Thyroid gland (tissue), 4 donors: ENCODE measurements around the gene CEACAM20. TPM values are rescaled to one million over a fixed set of nuclear protein-coding genes. Genes with fewer than 3 reads are reported as not detected.

Experiments used
- DNase-seq, 2 donors: peaks; one replicate each; pipeline ENCODE4 v3.0.0-alpha.2; 2019
- H3K27ac ChIP-seq, 3 donors: fragments of 200-600 bp; sonication (generic); 1 replicate in 2 of 3; 2 replicates in 1 of 3; pipeline ENCODE4 v1.5.1; 2016 to 2019; ENCODE audit warnings: mild to moderate bottlenecking in 1 of 3, moderate library complexity in 1 of 3
- H3K27me3 ChIP-seq: fragments of 200-600 bp; sonication (generic); one replicate; pipeline ENCODE4 v1.5.1; 2019
- H3K36me3 ChIP-seq, 2 donors: fragments of 200-600 bp; sonication (generic); one replicate each; pipeline ENCODE4 v1.5.1; 2016 to 2019
- H3K4me1 ChIP-seq, 2 donors: fragments of 200-600 bp; sonication (generic); one replicate each; pipeline ENCODE4 v1.5.1; 2017 to 2019
- H3K4me3 ChIP-seq, 3 donors: fragments of 200-600 bp; sonication (generic); replicated peaks in 1 of 3; 1 replicate in 2 of 3; 2 replicates in 1 of 3; pipeline ENCODE4 v1.5.1; 2016; ENCODE audit warnings: mild to moderate bottlenecking in 1 of 3
- H3K9me3 ChIP-seq: fragments of 200-600 bp; sonication (generic); one replicate; pipeline ENCODE4 v1.5.1; 2017
- CTCF ChIP-seq, 6 experiments: fragments of 200-600 bp in 3 of 6; fragments of 450-650 bp in 3 of 6; sonication (generic) in 3 of 6; IDR thresholded peaks; one replicate each; pipeline ENCODE4 v1.5.1; 2016 to 2019; ENCODE audit warnings: antibody characterized with exemption in 6 of 6, mild to moderate bottlenecking in 2 of 6, inconsistent platforms in 1 of 6, moderate library complexity in 1 of 6
- POLR2A ChIP-seq, 2 donors: fragments of 450-650 bp; IDR thresholded peaks; one replicate each; pipeline ENCODE4 v1.6.1; 2017; ENCODE audit warnings: antibody characterized with exemption in 2 of 2, mild to moderate bottlenecking in 2 of 2, moderate library complexity in 1 of 2
- WGBS, 2 donors: methylation state at CpG; one replicate each; pipeline ENCODE4 v1.1.5; 2017; 5-methylcytosine and 5-hydroxymethylcytosine counted together
- intact Hi-C: fragments of 100-400 bp; cut with DNase I; formaldehyde crosslinking; loops from one replicate; pipeline ENCODE4 v1.15.1; 2023
- total RNA-seq, 4 donors: library from RNA; depleted of rRNA; stranded (reverse); fragments of >200 nt; gene quantifications; one replicate each; pipeline ENCODE4 v1.2.3, GENCODE V29; 2016

CEACAM20 gene
- total RNA-seq, 4 donors from 2014 or later: not detected

- Histone ChIP-seq H3K9me3 (no peaks in the 10 kb centered on the region), H3K4me3 (no peak overlapping the region), H3K27ac (no peak overlapping the region), H3K4me1 (no peaks in the 10 kb centered on the region), H3K27me3 (no peaks in the 10 kb centered on the region), H3K36me3 (no peaks in the 10 kb centered on the region)
- TF ChIP-seq CTCF (IDR thresholded peaks at IDR 0.05): no peak
- TF ChIP-seq POLR2A (IDR thresholded peaks at IDR 0.05): no peak
- no peak for DNase-seq
- intact Hi-C loops: no loop called here
- 28 to 47% methylated on average over 4 of the region's 4 CpGs for WGBS, 2 donors
These were observed 3.6 kb downstream of the CEACAM20 start for GRCh38 chr19:44525721-44526430.

- no peaks in the 10 kb centered on the region for H3K4me1 ChIP-seq
- H3K36me3 ChIP-seq: no peaks in the 10 kb centered on the region
- no peak for DNase-seq
- no peak overlapping the region for H3K4me3 ChIP-seq
- no peak for TF ChIP-seq POLR2A (IDR thresholded peaks at IDR 0.05)
- TF ChIP-seq CTCF (IDR thresholded peaks at IDR 0.05): no peak
- H3K27ac ChIP-seq: no peak overlapping the region
- no peaks in the 10 kb centered on the region for H3K9me3 ChIP-seq
- 81 to 96% methylated on average over 2 of the region's 2 CpGs for WGBS, 2 donors
- no peaks in the 10 kb centered on the region for H3K27me3 ChIP-seq
- intact Hi-C loops: no loop called here
These were observed 8.1 kb downstream of the CEACAM20 start for GRCh38 chr19:44521370-44521769.

GRCh38 chr19:44517146-44517545 lies 12.3 kb downstream of the CEACAM20 start:
- Histone ChIP-seq H3K4me1 (no peaks in the 10 kb centered on the region), H3K27me3 (no peaks in the 10 kb centered on the region), H3K9me3 (no peaks in the 10 kb centered on the region), H3K4me3 (no peak overlapping the region), H3K27ac (no peak overlapping the region), H3K36me3 (no peaks in the 10 kb centered on the region)
- 50 to 55% methylated on average over 6 to 7 of the region's 7 CpGs for WGBS, 2 donors
- no peak for DNase-seq
- TF ChIP-seq POLR2A (IDR thresholded peaks at IDR 0.05) (no peak), CTCF (IDR thresholded peaks at IDR 0.05) (no peak)
- intact Hi-C loops: no loop called here

GRCh38 chr19:44515907-44516306 lies 13.6 kb downstream of the CEACAM20 start:
- Histone ChIP-seq H3K9me3 (no peaks in the 10 kb centered on the region), H3K36me3 (no peaks in the 10 kb centered on the region), H3K27ac (no peak overlapping the region), H3K27me3 (no peaks in the 10 kb centered on the region), H3K4me3 (no peak overlapping the region), H3K4me1 (no peaks in the 10 kb centered on the region)
- DNase-seq: no peak
- no peak for TF ChIP-seq CTCF (IDR thresholded peaks at IDR 0.05)
- TF ChIP-seq POLR2A (IDR thresholded peaks at IDR 0.05): no peak
- whole genome bisulfite sequencing, 2 donors: 90 to 92% methylated on average over 1 of the region's 1 CpG
- intact Hi-C loops: no loop called here

GRCh38 chr19:44515031-44515430 lies 14.4 kb downstream of the CEACAM20 start:
- Histone ChIP-seq H3K9me3 (no peaks in the 10 kb centered on the region), H3K27ac (no peak overlapping the region), H3K4me1 (no peaks in the 10 kb centered on the region), H3K36me3 (no peaks in the 10 kb centered on the region), H3K4me3 (no peak overlapping the region), H3K27me3 (no peaks in the 10 kb centered on the region)
- WGBS, 2 donors: 75 to 91% methylated on average over 3 of the region's 3 CpGs
- intact Hi-C loops: no loop called here
- no peak for DNase-seq
- no peak for TF ChIP-seq POLR2A (IDR thresholded peaks at IDR 0.05)
- TF ChIP-seq CTCF (IDR thresholded peaks at IDR 0.05): no peak
